Keratinocyte (primary cell): ENCODE measurements around the gene DDX6. TPM values are rescaled to one million over a fixed set of nuclear protein-coding genes. Genes with fewer than 3 reads are reported as not detected.

Source experiments
- DNase-seq: peaks from one replicate; pipeline ENCODE4 v3.0.0-alpha.2; 2011; ENCODE audit warnings: low read depth, missing footprints, low spot score
- FAIRE-seq: peaks from 2 replicates; lab custom pipeline; 2011; peaks lifted over from hg19 to GRCh38; lab: Jason Lieb, UNC
- H2AFZ ChIP-seq: 2 replicates; pipeline ENCODE4 v1.6.0; 2012; ENCODE audit warnings: low read length, control low read depth, inconsistent platforms; ENCODE audit not compliant: control insufficient read depth
- H3K27ac ChIP-seq: 2 replicates; pipeline ENCODE4 v1.5.1; 2011; ENCODE audit warnings: low read length; ENCODE audit not compliant: control insufficient read depth, insufficient read depth
- H3K27me3 ChIP-seq: 3 replicates; pipeline ENCODE4 v1.6.0; 2011; ENCODE audit warnings: low read length; ENCODE audit not compliant: control insufficient read depth, insufficient read depth; ENCODE audit errors: extremely low read depth
- H3K36me3 ChIP-seq, 2 experiments: 2 replicates in 1 of 2; 3 replicates in 1 of 2; pipeline ENCODE4 v1.5.1; 2011; ENCODE audit warnings: low read length in 2 of 2, mild to moderate bottlenecking in 1 of 2; ENCODE audit not compliant: control insufficient read depth in 2 of 2, insufficient read depth in 2 of 2; ENCODE audit errors: extremely low read depth in 1 of 2
- H3K4me1 ChIP-seq: 3 replicates; pipeline ENCODE4 v1.5.1; 2011; ENCODE audit warnings: low read length; ENCODE audit not compliant: control insufficient read depth, insufficient read depth; ENCODE audit errors: extremely low read depth
- H3K4me2 ChIP-seq: 3 replicates; pipeline ENCODE4 v1.6.0; 2011; ENCODE audit warnings: low read depth, low read length; ENCODE audit not compliant: control insufficient read depth, insufficient read depth; ENCODE audit errors: extremely low read depth
- H3K4me3 ChIP-seq, 3 experiments: fragments of 200-600 bp in 1 of 3; sonication (generic) in 1 of 3; 2 replicates in 2 of 3; 3 replicates in 1 of 3; pipeline ENCODE4 v1.5.1; 2011 to 2016; ENCODE audit warnings: low read length in 3 of 3, mild to moderate bottlenecking in 3 of 3, control low read depth in 2 of 3, inconsistent platforms in 1 of 3, low read depth in 1 of 3, mixed read lengths in 1 of 3, mixed run types in 1 of 3, moderate library complexity in 1 of 3; ENCODE audit not compliant: control insufficient read depth in 2 of 3, insufficient read depth in 2 of 3; ENCODE audit errors: extremely low read depth in 1 of 3
- H3K79me2 ChIP-seq: 2 replicates; pipeline ENCODE4 v1.6.0; 2012; ENCODE audit warnings: low read length; ENCODE audit not compliant: control insufficient read depth, insufficient read depth
- H3K9ac ChIP-seq: 3 replicates; pipeline ENCODE4 v1.6.0; 2011; ENCODE audit warnings: low read length; ENCODE audit not compliant: control insufficient read depth, insufficient read depth; ENCODE audit errors: extremely low read depth
- H3K9me1 ChIP-seq: 3 replicates; pipeline ENCODE4 v1.6.0; 2011; ENCODE audit warnings: low read length; ENCODE audit not compliant: control insufficient read depth, insufficient read depth; ENCODE audit errors: extremely low read depth
- H3K9me3 ChIP-seq: 2 replicates; pipeline ENCODE4 v1.5.1; 2012; ENCODE audit warnings: low read depth, low read length; ENCODE audit not compliant: control insufficient read depth
- H4K20me1 ChIP-seq: 3 replicates; pipeline ENCODE4 v1.6.0; 2011; ENCODE audit warnings: low read length; ENCODE audit not compliant: control insufficient read depth, insufficient read depth; ENCODE audit errors: extremely low read depth
- EZH2 ChIP-seq: IDR thresholded peaks from one replicate; pipeline ENCODE4 v1.6.1; 2012; ENCODE audit warnings: inconsistent platforms, mild to moderate bottlenecking, low read length, moderate library complexity
- dilution Hi-C: fragments of 300-500 bp; cut with MboI; formaldehyde crosslinking; loops from one replicate; pipeline ENCODE4 v1.7.0; 2020; ENCODE audit warnings: low sequenced_read_pairs; ENCODE audit not compliant: extremely low pct_ligation_motif_present
- polyA plus RNA-seq, 5 experiments: library from polyadenylated mRNA; depleted of rRNA in 3 of 5; stranded (reverse) in 3 of 5; stranded (forward) in 1 of 5; unstranded in 1 of 5; fragments of >200 nt; gene quantifications; 1 replicate in 1 of 5; 2 replicates in 3 of 5; 3 replicates in 1 of 5; pipeline versions ENCODE4 v1.2.1 to v1.2.3, GENCODE V29; 2011 to 2012; ENCODE audit warnings: missing spikeins in 2 of 5, low read depth in 1 of 5, low replicate concordance in 1 of 5
- TF ChIP-seq, protein P1 (sequence below), 3 experiments: IDR thresholded peaks in 1 of 3; conservative IDR thresholded peaks in 1 of 3; optimal IDR thresholded peaks in 1 of 3; 2 replicates in 2 of 3; 3 replicates in 1 of 3; pipeline versions ENCODE3 to v1.5.1; 2011; ENCODE audit warnings: low read length in 3 of 3, mild to moderate bottlenecking in 3 of 3, moderate library complexity in 2 of 3, control low read depth in 1 of 3, inconsistent platforms in 1 of 3; ENCODE audit not compliant: insufficient read depth in 2 of 3; ENCODE audit errors: extremely low read depth in 1 of 3

The DDX6 gene
- polyA plus RNA-seq, 1 donor (not counting 4 experiments of a cell fraction or from before 2014, with no cell fraction given), result 58.0 TPM

- Histone ChIP-seq H3K9me1 (no peaks in the 10 kb centered on the region), H3K4me1 (no peaks in the 10 kb centered on the region), H3K4me2 (no peak overlapping the region), H2AFZ (no peak overlapping the region), H4K20me1 (no peaks in the 10 kb centered on the region), H3K9me3 (no peaks in the 10 kb centered on the region), H3K27me3 (no peaks in the 10 kb centered on the region), H3K4me3 (no peak overlapping the region), H3K36me3 (peaks cover 7 to 8% of the 10 kb centered on the region in 2 experiments), H3K27ac (no peak overlapping the region), H3K79me2 (no peaks in the 10 kb centered on the region), H3K9ac (no peak overlapping the region)
- no peak for TF ChIP-seq EZH2
- TF ChIP-seq, protein P1, sequence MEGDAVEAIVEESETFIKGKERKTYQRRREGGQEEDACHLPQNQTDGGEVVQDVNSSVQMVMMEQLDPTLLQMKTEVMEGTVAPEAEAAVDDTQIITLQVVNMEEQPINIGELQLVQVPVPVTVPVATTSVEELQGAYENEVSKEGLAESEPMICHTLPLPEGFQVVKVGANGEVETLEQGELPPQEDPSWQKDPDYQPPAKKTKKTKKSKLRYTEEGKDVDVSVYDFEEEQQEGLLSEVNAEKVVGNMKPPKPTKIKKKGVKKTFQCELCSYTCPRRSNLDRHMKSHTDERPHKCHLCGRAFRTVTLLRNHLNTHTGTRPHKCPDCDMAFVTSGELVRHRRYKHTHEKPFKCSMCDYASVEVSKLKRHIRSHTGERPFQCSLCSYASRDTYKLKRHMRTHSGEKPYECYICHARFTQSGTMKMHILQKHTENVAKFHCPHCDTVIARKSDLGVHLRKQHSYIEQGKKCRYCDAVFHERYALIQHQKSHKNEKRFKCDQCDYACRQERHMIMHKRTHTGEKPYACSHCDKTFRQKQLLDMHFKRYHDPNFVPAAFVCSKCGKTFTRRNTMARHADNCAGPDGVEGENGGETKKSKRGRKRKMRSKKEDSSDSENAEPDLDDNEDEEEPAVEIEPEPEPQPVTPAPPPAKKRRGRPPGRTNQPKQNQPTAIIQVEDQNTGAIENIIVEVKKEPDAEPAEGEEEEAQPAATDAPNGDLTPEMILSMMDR (optimal IDR thresholded peaks at IDR 0.05 in 1 of 3, IDR thresholded peaks at IDR 0.05 in 1 of 3, conservative IDR thresholded peaks at IDR 0.05 in 1 of 3; ENCODE audit: extremely low read depth in 1 of 3, insufficient read depth in 2 of 3, low read length in 3 of 3), result no peak
- dilution Hi-C loops, result no loop called here
- DNase-seq (no peak), FAIRE-seq (no peak)
These were observed 43.9 kb downstream of the DDX6 start for GRCh38 chr11:118746988-118747585.

- H3K79me2 ChIP-seq, result no peaks in the 10 kb centered on the region
- TF ChIP-seq EZH2, result no peak
- TF ChIP-seq, protein P1 (optimal IDR thresholded peaks at IDR 0.05 in 1 of 3, IDR thresholded peaks at IDR 0.05 in 1 of 3, conservative IDR thresholded peaks at IDR 0.05 in 1 of 3; ENCODE audit: extremely low read depth in 1 of 3, insufficient read depth in 2 of 3, low read length in 3 of 3), result no peak
- no peak overlapping the region for H2AFZ ChIP-seq
- no peak for FAIRE-seq
- H4K20me1 ChIP-seq, result no peaks in the 10 kb centered on the region
- H3K9me1 ChIP-seq, result no peaks in the 10 kb centered on the region
- no peaks in the 10 kb centered on the region for H3K36me3 ChIP-seq
- H3K4me3 ChIP-seq, result no peak overlapping the region
- dilution Hi-C loops, result no loop called here
- H3K27ac ChIP-seq, result no peak overlapping the region
- DNase-seq, result no peak
- no peaks in the 10 kb centered on the region for H3K4me1 ChIP-seq
- H3K4me2 ChIP-seq, result no peak overlapping the region
- no peaks in the 10 kb centered on the region for H3K27me3 ChIP-seq
- no peaks in the 10 kb centered on the region for H3K9me3 ChIP-seq
- no peak overlapping the region for H3K9ac ChIP-seq
These were observed 46.9 kb downstream of the DDX6 start for GRCh38 chr11:118744046-118744445.
